NCI-H460 (cell line): Measurements from ENCODE around the gene NOP14. TPM values are rescaled to one million over a fixed set of nuclear protein-coding genes. Genes with fewer than 3 reads are reported as not detected.

ENCODE experiments used
- total RNA-seq: library from RNA; depleted of rRNA; stranded (reverse); fragments of >200 nt; shearing (Covaris generic); gene quantifications from 2 replicates; pipeline ENCODE4 v1.2.3, GENCODE V29; 2014; rRNA removed

Gene NOP14
- total RNA-seq, 1 experiment from 2014 or later: 37.1 TPM

Other genes with a start within 250 kb of the NOP14 start
- 27.2 and 36.5 TPM in 2 replicates for gene TNIP2, start 207.1 kb downstream of the NOP14 start, total RNA-seq
- gene SH3BP2, start 170.3 kb downstream of the NOP14 start, total RNA-seq: 7.5 and 8.2 TPM in 2 replicates
- gene ADD1, start 119.6 kb downstream of the NOP14 start, total RNA-seq: 71.6 and 81.8 TPM in 2 replicates
- 1.3 and 2.4 TPM in 2 replicates for gene GRK4, start 165 bp upstream of the NOP14 start, total RNA-seq
- gene HTT-AS, start 111.1 kb upstream of the NOP14 start, total RNA-seq: not detected in 2 replicates
- gene HTT, start 111.3 kb upstream of the NOP14 start, total RNA-seq: 14.6 and 17.6 TPM in 2 replicates